SK-MEL-5 (cell line): ENCODE data around the gene ULK4. TPM values are rescaled to one million over a fixed set of nuclear protein-coding genes. Genes with fewer than 3 reads are reported as not detected.

ENCODE experiments used
- DNase-seq: peaks from one replicate; pipeline ENCODE4 v3.0.0-alpha.2; 2016; ENCODE audit warnings: low read depth, low spot score
- in situ Hi-C: cut with HindIII; loops from 2 replicates; pipeline ENCODE4 v1.10.0; 2016; ENCODE audit warnings: low sequenced_read_pairs, high pct_unique_total_duplicates, low pct_unique_long_range_greater_than_20kb
- total RNA-seq: library from RNA; depleted of rRNA; stranded (reverse); fragments of >200 nt; shearing (Covaris generic); gene quantifications from 2 replicates; pipeline ENCODE4 v1.2.3, GENCODE V29; 2014

ULK4 gene
- total RNA-seq, 1 experiment from 2014 or later = 20.9 TPM

DNA sequence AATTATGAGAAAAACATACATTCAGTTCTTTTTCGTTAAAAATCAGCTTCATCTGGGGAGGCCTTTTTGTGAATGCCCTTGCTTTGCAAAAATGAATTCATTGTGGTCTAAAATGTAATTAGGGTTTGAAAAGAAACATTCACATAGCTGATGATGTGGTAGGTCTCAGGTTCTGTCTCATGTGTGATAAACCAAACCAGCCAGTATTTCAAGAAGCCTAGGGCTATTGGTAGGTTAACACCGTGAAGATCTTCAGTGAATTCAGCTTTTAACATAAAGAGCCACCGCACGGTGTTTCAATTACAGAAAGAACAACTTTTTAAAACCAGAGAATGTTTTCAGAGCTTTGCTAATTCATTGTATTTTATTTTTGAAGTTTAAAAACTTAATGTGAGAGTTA is 720.7 kb downstream of the ULK4 start:
- DNase-seq = no peak
- in situ Hi-C loops = loop anchor here (25.0 kb wide), 1 partner anchor 654 kb away; no protein-coding TSS in a partner anchor

DNA sequence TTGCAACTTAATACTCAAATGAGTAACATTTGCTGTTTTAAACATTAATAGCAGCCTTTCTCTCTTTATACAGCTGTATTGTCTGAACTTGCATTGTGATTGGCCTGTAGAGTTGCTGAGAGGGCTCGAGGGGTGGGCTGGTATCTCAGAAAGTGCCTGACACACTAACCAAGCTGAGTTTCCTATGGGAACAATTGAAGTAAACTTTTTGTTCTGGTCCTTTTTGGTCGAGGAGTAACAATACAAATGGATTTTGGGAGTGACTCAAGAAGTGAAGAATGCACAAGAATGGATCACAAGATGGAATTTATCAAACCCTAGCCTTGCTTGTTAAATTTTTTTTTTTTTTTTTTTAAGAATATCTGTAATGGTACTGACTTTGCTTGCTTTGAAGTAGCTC is 722.3 kb downstream of the ULK4 start:
- in situ Hi-C loops = loop anchor here (25.0 kb wide), 1 partner anchor 652 kb away; no protein-coding TSS in a partner anchor
- DNase-seq = no peak

DNA sequence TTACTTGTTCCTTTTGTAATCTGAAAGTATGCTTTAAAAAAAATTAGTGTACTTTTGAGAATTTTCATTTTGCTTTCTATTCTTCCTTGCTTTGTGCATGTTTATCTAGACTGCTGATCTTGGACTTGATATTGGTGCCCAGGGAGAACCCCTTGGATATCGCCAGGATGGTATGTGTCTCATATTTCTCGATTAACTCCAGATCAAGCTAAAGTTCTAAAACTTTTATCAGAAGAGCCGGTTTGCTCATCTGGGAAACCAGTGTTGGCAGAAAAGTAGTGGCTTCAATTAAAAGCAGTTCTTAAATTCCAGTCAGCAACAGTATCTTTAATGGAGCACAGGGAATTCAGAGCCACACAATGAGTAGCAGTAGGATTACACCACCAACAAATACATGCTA is 724.0 kb downstream of the ULK4 start:
- in situ Hi-C loops = loop anchor here (25.0 kb wide), 1 partner anchor 651 kb away; no protein-coding TSS in a partner anchor
- DNase-seq = no peak

DNA sequence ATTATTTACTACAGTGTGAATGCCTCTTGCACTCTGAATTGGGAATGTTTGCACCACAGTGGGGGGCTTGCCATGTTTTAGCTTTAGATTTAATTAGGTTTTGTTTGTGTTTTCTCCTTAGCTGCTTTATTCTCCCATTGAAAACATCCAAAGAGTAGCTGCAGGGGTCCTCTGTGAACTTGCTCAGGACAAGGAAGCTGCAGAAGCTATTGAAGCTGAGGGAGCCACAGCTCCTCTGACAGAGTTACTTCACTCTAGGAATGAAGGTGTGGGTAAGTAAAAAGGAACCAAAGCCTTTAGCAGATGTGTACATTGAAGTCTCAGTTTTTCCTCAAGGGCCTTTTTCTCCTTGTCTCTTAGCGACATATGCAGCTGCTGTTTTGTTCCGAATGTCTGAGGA is 725.7 kb downstream of the ULK4 start:
- no peak for DNase-seq
- in situ Hi-C loops = loop anchor here (25.0 kb wide), 1 partner anchor 649 kb away; no protein-coding TSS in a partner anchor

DNA sequence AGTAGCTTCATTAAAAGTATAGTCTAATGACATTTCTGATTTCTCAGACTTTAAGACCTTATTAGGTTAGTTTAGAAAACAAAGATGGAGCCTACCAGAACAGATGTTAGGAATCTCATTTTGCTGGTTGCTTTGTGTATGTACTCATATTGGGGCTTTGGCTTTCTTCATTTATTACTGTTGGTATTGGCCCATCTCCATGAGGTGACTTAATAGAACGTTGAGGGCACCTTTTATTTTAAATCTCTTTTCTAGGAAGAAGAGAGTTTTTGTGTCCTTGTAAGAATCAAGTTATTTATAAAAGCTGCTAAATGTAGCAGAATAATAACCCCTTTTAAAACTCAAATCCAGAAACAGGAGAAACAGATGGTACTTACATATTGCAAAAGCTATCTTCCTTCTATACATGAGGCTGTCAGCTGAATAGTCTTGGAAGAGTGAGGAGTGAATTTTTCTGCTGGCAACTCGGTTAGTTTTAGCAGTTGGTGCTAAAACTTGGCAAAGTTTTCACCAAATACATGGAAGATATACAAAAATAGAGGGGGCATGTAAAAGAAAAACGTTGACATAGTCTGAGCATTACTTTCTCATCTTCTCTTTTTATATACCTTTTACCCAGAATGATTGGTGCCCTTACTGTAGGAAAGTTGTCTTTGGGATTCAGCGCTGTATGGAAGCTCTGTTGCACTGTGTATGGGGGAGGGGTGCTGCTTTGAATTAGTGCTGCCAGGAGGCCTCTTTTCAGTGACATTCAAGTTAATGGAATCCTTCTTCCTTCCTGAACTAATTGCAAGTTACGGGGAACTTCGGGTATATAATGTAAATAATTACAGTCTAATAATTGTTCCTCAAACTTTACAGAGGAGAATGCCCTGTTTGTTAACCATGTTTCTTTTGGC is 726.8 kb downstream of the ULK4 start:
- in situ Hi-C loops = loop anchor here (25.0 kb wide), 1 partner anchor 648 kb away; no protein-coding TSS in a partner anchor
- peak; percentile 77 for DNase-seq

DNA sequence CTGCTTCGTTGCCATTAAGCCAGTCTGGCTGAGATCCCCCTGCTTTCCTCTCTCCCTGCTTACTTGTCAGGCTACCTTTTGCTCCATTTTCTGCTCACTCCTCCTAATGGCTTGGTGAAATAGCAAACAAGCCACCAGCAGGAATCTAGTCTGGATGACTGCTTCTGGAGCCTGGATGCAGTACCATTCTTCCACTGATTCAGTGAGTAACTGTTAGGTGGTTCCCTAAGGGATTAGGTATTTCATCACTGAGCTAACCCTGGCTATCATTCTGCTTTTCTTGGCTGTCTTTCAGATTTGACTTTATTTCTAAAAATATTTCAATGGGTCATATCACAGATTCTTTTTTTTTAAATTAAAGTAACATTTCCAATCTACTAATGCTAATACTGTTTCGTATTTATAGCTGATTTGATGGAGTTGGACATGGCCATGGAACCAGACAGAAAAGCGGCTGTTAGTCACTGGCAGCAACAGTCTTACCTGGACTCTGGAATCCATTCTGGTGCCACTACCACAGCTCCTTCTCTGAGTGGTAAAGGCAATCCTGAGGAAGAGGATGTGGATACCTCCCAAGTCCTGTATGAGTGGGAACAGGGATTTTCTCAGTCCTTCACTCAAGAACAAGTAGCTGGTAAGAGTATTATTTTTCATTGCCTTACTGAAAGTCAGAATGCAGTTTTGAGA is 737.6 kb downstream of the ULK4 start:
- DNase-seq = no peak
- in situ Hi-C loops = no loop called here

DNA sequence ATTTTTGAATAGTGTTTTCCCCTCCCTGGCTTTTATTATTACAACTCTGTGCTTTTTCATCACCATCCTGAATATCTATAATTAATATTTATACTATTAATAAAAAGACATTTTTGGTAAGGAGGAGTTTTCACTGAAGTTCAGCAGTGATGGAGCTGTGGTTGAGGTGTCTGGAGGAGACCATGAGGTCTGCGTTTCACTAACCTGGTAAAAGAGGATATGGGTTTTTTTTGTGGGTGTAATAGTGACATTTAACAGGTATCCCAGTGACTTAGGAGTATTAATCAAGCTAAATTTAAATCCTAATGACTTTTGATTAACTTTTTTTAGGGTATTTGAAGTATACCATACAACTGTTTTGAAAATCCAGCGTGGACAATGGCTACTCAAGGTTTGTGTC is 738.2 kb downstream of the ULK4 start:
- no peak for DNase-seq
- in situ Hi-C loops = no loop called here

DNA sequence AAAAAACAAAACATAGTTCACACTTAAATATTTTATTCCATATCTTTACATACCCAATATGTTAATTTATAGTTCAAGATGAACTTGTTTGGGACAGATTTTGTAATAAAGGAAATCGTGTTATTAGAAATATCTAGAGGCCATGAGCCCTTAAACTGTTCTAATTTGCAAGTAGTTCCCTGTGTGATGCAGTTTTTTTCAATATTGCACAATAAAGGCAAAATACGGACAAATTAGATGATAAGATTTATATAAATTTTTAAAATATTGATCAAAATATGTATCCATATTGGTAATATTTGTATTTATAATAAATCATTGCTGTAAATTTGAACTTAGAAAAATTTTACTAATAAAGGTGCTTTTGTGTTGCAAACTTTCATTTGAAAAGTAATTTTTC is 738.8 kb downstream of the ULK4 start:
- in situ Hi-C loops = no loop called here
- no peak for DNase-seq

DNA sequence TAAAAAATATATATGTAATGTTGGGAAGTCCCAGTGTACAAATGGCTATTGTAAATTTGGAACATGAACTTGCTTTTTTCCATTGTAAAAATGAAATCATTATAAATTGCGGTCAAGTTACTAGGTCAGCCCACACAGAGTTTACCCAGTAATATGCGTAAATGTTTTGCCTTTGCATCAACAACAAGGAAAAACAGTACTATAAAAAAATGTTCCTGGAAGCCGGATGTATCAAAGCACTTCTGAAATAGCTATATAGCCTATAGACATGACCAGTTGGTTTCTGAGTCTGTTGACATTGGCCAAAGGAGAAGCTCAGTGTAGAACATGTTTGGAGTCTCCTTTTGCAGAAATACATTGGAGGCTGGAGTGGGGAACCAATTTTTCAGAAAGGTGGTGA is 739.4 kb downstream of the ULK4 start:
- in situ Hi-C loops = no loop called here
- DNase-seq = no peak

DNA sequence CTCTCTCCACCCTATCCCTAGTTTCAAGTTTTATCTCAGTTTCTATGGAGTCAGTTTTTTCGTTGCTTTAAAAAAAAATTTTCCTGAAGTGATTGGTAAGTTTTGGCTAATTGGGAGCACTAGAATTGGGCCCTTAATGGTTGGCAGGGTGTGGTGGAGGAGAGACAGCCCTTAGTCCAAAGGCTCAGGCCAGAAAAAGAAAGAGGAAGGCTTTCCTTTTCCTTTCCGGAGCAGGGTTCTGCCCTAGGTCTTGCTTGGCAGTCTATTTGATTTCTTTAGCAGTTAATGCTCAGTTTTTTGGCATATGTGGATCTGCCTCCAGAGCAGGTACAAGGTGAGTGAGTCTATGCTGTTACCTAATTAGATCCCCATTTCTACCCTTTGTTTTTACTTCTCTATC is 739.9 kb downstream of the ULK4 start:
- in situ Hi-C loops = no loop called here
- no peak for DNase-seq

DNA sequence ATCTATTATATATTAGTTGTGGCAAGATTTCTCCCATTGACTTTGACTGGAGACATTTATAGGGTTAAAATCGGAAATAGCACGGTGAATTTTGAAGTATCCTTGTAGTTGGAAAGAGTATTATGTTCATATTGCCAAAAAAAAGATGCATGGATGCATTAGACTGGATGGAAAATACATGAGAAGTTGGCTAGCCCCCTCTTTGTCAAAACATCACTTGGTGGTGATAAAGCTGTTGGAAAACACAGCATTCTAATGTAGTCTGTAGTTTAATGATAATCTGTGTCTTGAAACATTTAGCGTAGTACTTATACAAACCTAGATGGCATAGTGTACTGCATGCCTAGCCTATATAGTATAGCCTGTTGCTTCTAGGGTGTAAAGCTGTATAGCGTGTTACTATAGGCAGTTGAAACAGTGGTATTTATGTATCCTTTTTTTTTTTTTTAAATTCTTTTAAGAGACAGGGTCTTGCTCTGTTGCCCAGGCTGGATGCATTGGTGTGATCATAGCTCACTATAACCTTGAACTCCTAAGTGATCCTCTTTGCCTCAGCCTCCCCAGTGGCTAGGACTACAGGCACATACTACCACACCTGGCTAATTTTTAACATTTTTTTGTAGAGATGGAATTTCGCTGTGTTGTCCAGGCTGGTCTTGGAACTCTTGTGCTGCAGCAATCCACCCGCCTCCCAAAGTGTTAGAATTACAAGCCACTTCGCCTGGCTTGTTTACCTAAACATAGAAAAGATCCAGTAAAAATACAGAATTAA is 740.8 kb downstream of the ULK4 start:
- no peak for DNase-seq
- in situ Hi-C loops = no loop called here

DNA sequence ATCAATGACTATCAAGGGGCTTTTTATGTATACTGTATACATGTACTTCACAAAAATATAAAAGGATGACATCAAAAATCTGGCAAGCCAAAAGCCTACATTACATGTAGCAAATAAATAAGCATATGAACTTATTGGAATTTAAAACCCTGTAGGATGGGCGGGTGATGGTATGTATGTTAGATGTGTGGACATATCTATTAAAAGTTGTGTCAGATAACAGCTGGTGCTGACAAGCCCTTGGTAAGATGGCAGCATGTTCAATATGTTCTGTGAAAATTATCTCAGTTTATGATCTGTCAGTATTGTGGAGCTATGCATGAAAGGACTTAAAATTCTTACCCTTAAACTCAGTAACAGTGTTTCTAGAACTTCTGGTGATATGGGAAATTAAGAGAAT is 742.5 kb downstream of the ULK4 start:
- DNase-seq = no peak
- in situ Hi-C loops = no loop called here

DNA sequence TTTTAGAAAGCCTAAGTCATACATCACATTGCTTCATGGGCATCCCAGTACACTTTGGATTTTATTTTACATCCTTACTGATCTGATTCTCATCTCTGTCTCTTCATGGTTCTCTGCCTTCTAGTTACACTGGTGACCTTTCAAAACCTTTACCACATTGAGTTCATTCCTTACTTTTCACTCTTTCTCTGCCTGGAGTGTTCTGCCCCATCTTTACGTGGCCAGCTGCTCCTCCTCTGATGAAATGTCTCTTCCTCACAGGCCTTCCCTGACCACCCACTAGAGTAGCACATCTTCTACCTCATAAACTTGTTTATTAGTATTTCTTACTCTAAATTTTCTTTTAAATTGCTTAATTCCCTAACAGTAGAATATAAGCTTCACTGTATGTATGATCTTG is 744.9 kb downstream of the ULK4 start:
- DNase-seq = no peak
- in situ Hi-C loops = no loop called here

DNA sequence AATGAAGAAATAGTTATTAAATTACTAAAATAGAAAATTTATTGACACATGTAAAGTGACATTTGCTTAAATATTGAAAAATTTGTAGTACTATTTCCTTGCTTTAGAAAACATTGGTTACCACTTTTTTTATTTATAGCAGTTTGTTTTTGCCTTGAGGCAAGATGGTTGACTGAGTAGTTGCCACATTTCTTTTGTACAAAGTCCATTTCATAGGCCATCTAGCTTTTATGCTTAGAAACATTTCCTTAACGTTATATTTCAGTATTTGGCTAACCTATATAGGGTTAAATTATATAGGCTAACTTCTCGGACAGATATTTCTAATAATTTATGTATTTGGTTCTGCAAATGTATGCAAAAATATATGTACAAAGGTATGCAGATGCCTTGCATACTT is 745.5 kb downstream of the ULK4 start:
- no peak for DNase-seq
- in situ Hi-C loops = no loop called here

DNA sequence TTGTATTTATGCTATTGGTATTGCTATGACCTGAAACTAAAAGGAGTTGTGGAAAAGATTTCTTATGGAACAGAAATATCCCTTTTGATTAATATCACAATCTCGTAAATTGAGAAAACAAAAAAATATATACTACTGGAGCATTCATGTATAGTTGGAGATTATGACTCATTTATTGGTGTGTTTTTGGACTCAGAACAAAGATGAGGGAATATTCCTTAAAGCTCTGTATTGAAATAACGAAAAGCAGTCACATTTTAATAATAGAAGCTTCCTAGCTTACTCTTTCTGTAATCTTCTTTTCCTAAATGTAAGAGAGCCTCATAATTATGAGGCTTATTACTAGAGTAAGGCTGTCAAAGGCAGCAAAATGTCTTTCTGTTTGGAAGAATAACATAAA is 748.3 kb downstream of the ULK4 start:
- DNase-seq = no peak
- in situ Hi-C loops = no loop called here

DNA sequence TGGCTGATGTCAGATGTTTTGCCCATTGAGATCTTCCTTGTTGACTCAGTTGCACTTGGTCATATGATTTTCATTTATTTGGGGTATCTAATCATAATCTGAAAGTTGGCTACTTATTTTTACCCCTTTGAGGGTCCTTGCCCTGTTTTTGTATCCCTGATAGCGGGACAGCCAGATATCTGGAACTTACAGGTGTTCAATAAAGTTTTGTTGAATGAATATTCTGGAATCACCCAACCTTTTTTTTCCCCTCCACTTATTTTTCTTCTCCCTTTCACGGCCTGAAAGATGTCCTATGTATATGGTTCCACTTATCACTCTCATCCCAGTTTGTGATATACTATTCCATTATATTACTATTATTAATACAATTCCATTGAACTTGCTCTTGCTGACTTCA is 749.8 kb downstream of the ULK4 start:
- no peak for DNase-seq
- in situ Hi-C loops = no loop called here

DNA sequence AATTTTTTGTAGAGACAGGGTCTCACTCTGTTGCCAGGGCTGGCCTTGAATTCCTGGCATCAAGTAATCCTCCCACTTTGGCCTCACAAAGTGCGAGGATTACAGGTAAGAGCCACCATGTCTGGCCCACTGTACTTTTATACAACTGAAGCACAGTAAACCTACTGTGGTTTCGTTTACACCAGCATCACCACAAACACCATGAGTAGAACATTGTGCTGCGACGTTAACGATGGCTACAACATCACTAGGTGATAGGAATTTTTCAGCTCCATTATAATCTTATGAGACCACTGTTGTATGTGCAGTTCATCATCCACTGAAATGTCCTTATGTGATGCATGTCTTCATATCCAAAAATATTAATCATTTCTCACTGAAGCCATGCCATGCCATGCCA is 750.9 kb downstream of the ULK4 start:
- in situ Hi-C loops = no loop called here
- DNase-seq = peak; percentile 34

DNA sequence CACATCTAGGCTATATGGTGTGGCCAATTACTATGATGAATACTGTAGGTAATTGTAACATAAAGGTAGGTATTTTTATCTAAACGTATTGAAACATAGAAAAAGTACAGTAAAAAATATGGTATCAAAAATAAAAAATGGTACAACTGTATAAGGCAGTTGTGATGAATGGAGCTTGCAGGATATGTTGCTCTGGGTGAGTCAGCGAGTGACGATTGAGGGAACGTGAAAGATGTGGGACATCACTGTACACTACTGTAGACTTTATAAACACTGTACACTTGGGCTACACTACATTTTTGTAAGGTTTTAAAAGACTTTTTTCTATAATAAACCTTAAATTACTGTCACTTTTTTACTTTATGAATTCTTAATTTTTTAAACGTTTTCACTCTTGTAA is 752.3 kb downstream of the ULK4 start:
- in situ Hi-C loops = no loop called here
- peak; percentile 72 for DNase-seq
